HG03135 (cell line): ENCODE results near the gene CFAP161.
"Not testable (repeated sequence)": the region's sequence is repeated elsewhere in the genome, so short reads cannot be mapped to it uniquely, and the experiment has no call there.

Experiments used
- ATAC-seq: cut with Tn5 transposase; IDR thresholded peaks from one replicate; pipeline ENCODE4 v1.9.1; 2021; ENCODE audit warnings: mild to moderate bottlenecking, moderate library complexity; ENCODE audit not compliant: unreplicated experiment

CFAP161 gene

GRCh38 chr15:81106560-81106959, 27.5 kb upstream of the CFAP161 start:
- ATAC-seq, result no peak

DNA sequence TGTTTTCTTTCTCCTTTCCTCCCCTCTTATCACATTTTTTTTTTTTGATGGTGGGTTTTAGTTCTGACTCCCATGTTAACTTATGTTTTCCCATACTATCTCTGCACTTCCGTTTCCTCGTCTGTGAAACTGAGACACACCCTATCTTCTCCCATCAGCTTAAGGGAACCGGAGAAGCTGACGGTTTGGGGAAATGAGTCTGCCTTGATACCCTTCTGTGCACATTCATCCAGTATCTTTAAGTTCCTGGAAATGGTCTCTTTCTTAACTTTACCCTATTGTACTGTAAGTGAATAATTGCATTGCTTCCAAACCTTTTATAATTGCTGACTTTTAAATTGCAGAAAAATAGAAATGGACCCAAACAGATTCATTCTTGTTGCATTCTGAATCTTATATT, 26.2 kb upstream of the CFAP161 start:
- ATAC-seq, result no peak

DNA sequence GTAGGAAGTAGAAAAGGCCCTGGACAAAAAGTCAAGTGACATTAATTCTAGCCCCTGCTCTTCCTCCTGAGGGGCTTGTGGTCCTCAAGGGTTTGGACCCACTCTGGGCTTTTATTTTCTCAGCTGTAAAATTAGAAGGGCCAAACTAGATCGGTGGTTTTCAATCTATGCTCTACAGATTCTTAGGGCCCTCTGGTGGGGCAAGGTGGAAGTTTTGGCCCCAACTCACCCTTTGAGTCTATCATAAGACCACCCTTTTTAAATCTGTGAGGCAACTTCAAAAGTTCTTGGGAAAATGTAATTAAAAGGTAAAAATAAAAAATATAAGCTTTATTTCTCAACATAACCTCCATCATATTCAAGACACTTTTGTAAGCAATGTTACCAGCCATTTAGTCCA, 25.6 kb upstream of the CFAP161 start:
- no peak for ATAC-seq

DNA sequence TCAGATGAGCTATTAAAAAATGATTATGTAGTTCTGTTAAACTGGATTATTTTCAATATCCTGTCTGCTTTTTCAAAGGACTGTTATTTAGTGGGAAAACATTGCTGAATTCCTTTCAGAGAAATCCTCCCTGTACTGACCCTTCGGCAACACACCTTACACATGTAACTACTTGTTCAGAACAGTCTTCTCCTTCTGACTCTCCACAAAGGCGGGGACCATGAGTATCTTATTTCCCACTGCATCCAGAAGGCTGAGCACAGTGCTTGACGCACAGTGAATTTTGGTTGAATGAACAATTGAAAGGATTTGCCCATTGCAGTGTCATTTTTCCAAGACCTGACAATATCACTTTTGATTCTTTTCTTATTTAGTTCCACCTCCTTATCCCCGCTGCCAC, 23.1 kb upstream of the CFAP161 start:
- no peak for ATAC-seq

DNA sequence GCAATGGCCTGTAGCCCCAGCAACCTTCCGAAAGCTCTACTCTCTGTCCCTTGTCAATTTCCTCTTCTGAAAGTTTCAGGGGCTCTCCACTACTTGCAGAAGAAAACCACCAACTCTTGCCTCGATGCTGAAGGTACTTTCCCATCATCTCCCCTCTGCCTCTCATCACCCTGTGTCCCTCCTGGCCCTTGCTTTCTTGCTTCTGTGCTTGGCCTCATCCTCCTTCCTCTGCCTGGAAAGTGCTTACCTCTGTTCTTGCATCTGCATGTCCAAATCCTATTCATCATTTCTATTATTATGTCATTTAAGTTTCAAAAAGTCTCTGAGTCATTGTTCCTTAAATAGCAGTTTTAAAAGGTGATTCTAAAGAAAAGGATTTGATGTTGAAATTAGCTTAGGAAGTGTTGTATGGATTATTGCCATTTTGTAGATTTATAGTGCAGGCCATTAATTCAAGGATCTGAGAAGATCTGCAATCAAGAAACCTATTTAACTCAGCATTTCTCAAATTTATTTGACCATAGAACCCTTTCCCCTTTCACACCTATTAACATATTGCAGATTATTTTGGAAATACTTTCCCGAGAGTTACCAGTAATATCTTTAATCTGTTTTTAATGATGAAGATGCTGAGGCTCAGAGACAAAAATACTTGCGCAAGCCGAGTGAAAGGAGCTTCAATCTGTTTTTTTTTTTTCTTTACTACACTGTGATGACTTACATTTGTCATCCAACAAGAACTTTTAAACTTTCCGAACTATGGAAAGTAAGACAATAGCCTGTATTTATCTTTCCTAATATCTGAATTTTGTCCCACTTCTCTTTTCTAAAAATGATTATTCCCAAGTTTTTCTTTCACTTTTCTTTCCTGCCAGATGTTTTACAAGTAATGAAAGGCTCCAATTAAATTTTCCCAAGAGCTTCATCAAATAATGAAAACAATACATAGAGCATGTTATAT, 22.3 kb upstream of the CFAP161 start:
- no peak for ATAC-seq

GRCh38 chr15:81113204-81113657, 20.8 kb upstream of the CFAP161 start:
- ATAC-seq, result no peak

GRCh38 chr15:81113861-81114291, 20.2 kb upstream of the CFAP161 start:
- no peak for ATAC-seq

DNA sequence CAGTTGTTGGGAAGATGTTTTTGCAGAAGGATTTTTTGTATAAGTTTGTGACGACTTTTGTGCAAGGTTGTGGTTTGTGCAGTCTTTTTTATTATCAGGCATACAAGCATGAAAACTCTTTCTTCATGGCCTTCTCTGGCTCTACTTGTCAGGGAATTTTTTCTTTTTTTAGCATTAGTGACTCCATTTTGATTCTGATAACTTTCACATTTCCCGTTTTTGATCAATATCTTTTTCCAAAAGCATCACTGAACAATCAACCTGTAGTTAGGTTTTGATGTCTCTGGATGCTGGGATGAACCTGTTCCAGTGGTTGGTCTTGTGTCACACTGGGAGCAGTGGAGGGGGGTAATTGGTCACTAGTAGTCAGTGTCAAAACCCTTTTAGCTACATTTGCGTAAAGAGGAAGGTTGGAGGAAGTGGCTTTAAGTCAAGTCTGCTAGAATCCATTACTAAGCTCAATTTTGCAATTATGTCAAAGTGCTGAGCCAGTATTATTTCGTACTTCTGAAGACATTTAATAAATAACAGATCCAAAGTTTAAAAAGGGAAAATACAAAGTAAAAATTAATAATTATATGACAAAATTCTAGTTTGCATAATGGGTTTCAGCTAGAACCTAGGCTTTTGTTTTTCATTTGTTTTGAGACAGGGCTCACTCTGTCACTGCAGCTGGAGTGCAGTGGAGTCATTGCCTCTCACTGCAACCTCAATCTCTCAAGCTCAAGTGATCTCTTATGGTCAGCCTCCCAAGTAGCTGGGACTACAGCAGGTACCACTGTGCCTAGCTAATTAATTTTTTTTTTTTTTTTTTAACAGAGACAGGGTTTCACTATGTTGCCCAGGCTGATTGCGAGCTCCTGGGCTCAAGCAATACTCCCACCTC, 18.8 kb upstream of the CFAP161 start:
- no peak for ATAC-seq

GRCh38 chr15:81117136-81117535, 16.9 kb upstream of the CFAP161 start:
- ATAC-seq, result no peak

DNA sequence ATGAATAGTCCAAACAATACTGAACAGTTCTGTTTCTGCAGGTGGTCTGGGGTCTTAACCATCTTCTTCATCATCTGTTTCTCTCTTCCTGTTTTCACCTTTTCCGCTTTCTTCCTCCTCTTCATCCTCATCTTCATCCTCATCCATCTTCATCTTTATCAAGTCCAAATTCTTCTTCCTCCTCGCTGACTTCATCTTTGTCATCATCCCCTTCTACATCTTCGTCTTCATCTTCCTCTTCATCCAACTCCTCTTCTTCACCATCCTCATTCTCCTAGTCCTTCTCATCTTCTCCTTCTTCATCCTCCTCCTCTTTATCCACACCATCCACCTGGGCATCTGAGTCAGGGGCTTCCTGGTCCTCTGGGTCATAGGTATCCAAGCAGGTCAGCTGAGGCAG, 16.5 kb upstream of the CFAP161 start:
- ATAC-seq, result no peak

- no peak for ATAC-seq
These were observed 15.7 kb upstream of the CFAP161 start for GRCh38 chr15:81118361-81118760.

DNA sequence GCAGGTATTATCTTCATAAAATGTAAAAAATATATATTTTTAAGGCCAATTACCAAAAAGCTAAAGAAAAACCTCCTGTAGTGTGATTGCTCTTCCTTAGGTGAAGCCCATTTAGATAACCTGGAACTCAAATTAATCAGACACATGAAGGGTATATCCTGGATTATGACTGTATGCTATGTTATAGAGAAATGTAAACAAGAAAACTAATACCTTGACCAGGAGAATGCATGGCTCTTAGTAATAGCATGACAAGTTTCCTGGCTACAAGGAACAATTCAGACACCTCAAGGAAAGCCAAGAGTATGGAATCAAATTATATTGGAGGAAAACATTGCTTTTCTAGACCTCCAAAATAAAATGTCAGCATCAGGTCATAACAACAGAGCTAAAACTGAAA, 14.0 kb upstream of the CFAP161 start:
- no peak for ATAC-seq

- no peak for ATAC-seq
These were observed 7.2 kb upstream of the CFAP161 start for GRCh38 chr15:81126892-81127291.

DNA sequence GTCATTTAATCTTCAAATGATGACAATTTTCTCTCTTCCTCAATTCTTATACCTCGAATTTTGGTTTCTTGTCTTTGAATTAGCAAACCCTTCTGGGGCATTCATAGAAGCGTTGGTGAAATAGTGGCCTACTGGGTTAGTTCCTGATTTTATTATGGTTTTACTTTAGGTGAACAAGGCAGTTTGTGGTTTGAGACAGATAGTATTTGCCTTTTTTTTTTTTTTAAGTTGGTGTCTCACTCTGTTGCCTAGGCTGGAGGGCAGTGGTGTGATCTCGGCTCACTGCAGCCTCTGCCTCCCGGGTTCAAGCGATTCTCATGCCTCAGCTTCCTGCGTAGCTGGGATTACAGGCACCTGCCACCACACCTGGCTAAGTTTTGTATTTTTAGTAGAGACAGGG, 7.4 kb downstream of the CFAP161 start:
- ATAC-seq, result not testable (repeated sequence)

DNA sequence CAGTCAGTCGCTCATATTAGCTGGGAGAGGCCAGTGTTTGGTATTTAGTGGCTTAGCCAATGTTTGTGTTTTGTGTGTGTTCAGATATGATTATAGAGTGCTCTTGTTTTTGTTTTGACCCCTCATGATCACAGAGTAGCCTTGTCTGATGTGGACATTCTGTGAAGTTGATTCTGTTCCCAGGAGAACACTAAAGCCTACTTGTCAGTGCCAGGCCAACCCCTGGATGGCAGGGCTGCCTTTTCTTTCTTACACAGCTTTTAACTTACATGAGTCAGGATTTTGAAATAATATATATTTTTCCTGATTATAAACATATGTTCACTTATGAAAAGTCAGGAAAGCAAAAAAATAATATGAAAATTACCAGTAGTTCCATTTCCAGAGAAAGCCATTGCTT, 11.9 kb downstream of the CFAP161 start:
- ATAC-seq, result no peak

GRCh38 chr15:81146466-81146865, 12.4 kb downstream of the CFAP161 start:
- no peak for ATAC-seq

- no peak for ATAC-seq
These were observed 17.3 kb downstream of the CFAP161 start for GRCh38 chr15:81151389-81151788.

GRCh38 chr15:81152339-81152738, 18.3 kb downstream of the CFAP161 start:
- no peak for ATAC-seq

- ATAC-seq, result no peak
These were observed 18.7 kb downstream of the CFAP161 start for GRCh38 chr15:81152799-81153198.

GRCh38 chr15:81155375-81156218, 21.5 kb downstream of the CFAP161 start:
- no peak for ATAC-seq

DNA sequence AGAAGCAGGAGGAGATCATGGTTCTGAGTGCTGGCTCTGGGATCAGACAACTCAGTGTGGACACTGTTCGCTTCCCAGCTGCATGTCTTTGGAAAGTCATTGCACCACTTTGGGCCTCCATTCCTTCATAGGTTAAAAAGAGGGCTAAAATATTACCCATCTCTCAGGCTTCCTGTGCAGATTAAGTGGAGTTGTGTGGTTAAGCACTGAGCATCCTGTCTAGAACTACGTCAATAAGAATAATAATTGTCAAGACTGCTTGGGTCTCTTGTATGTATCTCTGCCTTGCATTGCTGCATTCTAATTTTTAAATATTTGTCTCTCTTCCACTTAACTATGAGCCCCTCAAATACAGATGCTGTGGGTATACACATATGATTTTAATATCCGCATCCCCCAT, 22.3 kb downstream of the CFAP161 start:
- ATAC-seq, result no peak
